ENCODE results near the gene PTX4. TPM values are rescaled to one million over a fixed set of nuclear protein-coding genes. Genes with fewer than 3 reads are reported as not detected.

The PTX4 gene, protein sequence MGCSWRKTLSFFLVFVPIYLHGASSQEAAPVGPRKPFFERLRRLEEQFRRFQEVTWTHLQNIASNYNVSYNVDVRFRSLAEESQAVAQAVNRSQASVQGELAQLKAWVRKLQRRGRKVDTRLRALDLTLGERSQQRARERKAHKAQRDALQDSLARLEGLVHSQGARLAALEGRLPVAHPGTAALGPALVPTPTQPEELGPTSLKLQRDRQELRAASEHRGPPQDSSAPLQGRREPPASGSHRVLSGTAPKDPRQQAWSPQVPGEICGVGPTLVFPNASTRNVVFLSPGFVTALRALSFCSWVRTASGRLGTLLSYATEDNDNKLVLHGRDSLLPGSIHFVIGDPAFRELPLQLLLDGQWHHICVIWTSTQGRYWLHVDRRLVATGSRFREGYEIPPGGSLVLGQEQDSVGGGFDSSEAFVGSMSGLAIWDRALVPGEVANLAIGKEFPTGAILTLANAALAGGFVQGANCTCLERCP
- total RNA-seq, result not detected

DNA sequence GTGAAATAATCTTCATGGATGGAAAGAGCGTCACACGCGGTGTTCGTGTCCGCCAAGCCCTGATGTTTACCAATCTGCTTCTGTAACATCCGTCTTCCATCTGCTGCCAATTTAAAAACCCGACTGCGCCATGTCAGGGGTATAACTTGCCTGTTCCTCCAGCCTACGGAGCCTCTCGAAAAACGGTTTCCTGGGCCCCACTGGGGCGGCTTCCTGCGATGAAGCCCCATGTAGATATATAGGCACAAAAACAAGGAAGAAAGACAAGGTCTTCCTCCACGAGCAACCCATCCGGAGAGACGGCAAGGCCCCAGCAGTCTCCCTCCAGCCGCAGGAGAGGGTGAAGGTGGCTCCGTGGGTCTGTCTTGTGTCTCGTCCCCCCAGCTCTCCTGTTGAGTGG lies at the start of gene PTX4:
Gene PTX4 (minus strand): TSS at position 326 of the 400 bp plus-strand sequence. CDS start 35 bp downstream, at position 291.
- TF ChIP-seq, protein P1, sequence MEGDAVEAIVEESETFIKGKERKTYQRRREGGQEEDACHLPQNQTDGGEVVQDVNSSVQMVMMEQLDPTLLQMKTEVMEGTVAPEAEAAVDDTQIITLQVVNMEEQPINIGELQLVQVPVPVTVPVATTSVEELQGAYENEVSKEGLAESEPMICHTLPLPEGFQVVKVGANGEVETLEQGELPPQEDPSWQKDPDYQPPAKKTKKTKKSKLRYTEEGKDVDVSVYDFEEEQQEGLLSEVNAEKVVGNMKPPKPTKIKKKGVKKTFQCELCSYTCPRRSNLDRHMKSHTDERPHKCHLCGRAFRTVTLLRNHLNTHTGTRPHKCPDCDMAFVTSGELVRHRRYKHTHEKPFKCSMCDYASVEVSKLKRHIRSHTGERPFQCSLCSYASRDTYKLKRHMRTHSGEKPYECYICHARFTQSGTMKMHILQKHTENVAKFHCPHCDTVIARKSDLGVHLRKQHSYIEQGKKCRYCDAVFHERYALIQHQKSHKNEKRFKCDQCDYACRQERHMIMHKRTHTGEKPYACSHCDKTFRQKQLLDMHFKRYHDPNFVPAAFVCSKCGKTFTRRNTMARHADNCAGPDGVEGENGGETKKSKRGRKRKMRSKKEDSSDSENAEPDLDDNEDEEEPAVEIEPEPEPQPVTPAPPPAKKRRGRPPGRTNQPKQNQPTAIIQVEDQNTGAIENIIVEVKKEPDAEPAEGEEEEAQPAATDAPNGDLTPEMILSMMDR (IDR thresholded peaks at IDR 0.05), result no peak
- no peak for TF ChIP-seq POLR2A (IDR thresholded peaks at IDR 0.05)
- WGBS, 2 donors, result 73 to 82% methylated on average over 7 to 19 of the region's 19 CpGs
- no peak for DNase-seq
- intact Hi-C loops (cut with DNase I), result no loop called here
- H3K4me3 ChIP-seq, result no peak within 1 kb of the TSS
- H3K36me3 ChIP-seq, result no peaks in the 10 kb centered on the region
- no peak within 1 kb of the TSS for H3K27ac ChIP-seq
- peaks cover 6 to 11% (median 8%) of the 10 kb centered on the region in 3 donors for H3K4me1 ChIP-seq
- H3K9me3 ChIP-seq, result no peaks in the 10 kb centered on the region
- H3K27me3 ChIP-seq, result no peaks in the 10 kb centered on the region

DNA sequence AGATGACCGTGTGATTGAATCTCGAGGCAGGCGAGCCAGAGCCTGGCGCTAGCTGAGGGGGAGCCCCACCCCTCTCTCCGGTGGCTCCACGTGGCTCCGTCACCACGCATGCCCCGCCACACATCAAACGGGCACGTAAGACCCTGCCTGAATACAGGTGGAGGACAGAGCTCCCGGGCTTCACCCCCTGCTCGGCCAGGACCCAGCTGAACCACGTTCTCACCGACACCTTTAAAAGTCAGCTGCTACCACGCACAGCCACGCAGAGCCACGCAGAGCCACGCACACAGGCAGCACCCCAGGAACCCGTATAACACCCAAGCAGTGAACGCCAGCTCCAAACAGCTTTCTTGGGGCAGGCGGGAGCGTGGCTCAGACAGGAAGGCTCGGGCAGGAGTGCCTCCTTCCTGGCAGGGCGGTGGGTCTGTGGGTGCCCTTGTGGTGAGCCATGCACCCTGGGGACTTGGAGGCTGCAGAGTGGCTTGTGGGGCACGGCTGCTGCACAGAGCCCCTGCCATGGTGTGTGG lies 49.1 kb upstream of the PTX4 start:
- no peaks in the 10 kb centered on the region for H3K27me3 ChIP-seq
- peaks cover under 1 to 73% (median 24%) of the 10 kb centered on the region in 3 donors for H3K4me1 ChIP-seq
- H3K27ac ChIP-seq, result peak overlapping the region in 2 of 4 donors; percentile 23 to 90
- no peaks in the 10 kb centered on the region for H3K9me3 ChIP-seq
- H3K36me3 ChIP-seq, result peaks cover 7 to 63% (median 10%) of the 10 kb centered on the region in 3 donors
- no peak for DNase-seq
- intact Hi-C loops (cut with DNase I), result no loop called here
- peak overlapping the region in 1 of 4 donors; percentile 54 for H3K4me3 ChIP-seq
- no peak for TF ChIP-seq POLR2A (IDR thresholded peaks at IDR 0.05)
- 72 to 77% methylated on average over 2 to 14 of the region's 26 CpGs for WGBS, 2 donors

DNA sequence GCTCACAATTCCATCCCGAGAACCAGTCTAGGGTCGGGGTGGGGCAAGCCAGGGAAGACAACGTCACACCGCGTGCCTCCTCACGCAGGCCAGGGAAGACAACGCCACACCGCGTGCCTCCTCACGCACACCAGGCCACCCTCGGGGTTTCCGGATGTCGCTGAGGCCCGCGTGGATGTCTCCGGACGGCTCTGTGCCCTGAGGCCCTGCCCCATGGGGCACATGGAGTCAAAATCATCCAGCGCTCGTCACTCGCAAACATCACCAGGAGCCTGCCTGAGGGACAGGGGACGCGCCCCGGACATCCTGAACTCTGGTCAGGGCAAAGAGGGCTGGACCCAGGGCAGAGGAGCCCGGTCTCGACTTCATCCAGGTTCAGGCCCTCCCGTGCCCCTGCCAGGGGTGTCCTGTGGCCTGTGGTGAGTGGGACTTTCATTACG lies 48.4 kb upstream of the PTX4 start:
- Histone ChIP-seq H3K4me1 (peaks cover 7 to 73% (median 23%) of the 10 kb centered on the region in 3 donors), H3K9me3 (no peaks in the 10 kb centered on the region), H3K27ac (peak overlapping the region in 3 of 4 donors; percentile 5 to 90 (median 87)), H3K27me3 (no peaks in the 10 kb centered on the region), H3K4me3 (peak overlapping the region in 2 of 4 donors; percentile 54 to 73), H3K36me3 (peaks cover 7 to 56% (median 10%) of the 10 kb centered on the region in 3 donors)
- DNase-seq, result no peak
- TF ChIP-seq, protein P1 (IDR thresholded peaks at IDR 0.05), result no peak
- no peak for TF ChIP-seq POLR2A (IDR thresholded peaks at IDR 0.05)
- intact Hi-C loops (cut with DNase I), result no loop called here
- WGBS, 2 donors, result 85 to 87% methylated on average over 7 to 16 of the region's 27 CpGs

DNA sequence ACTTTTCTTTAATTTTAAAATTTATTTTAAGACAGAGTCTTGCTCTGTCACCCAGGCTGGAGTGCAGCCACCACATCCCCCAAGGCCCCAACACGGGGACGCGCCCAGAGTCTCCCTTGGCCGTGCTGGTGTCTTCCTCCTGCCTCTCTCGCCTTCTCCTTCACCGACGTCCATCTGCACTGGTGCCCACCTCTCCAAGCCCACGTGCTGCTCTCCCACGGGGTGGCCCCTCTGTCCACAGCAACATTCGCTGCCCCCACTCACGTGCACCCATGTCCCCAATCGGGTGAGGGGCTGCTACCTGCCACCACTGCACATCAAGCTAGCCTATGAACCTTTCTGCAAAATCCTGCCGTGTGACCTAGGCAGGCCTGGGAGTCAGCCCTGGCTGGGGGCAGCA lies 47.9 kb upstream of the PTX4 start:
- no peak for DNase-seq
- intact Hi-C loops (cut with DNase I), result no loop called here
- no peaks in the 10 kb centered on the region for H3K27me3 ChIP-seq
- WGBS, 2 donors, result 59 to 76% methylated on average over 9 to 11 of the region's 13 CpGs
- peak overlapping the region in 3 of 4 donors; percentile 5 to 90 (median 87) for H3K27ac ChIP-seq
- no peak for TF ChIP-seq POLR2A (IDR thresholded peaks at IDR 0.05)
- TF ChIP-seq, protein P1 (IDR thresholded peaks at IDR 0.05), result no peak
- peak overlapping the region in 3 of 4 donors; percentile 54 to 73 (median 65) for H3K4me3 ChIP-seq
- H3K36me3 ChIP-seq, result peaks cover 7 to 51% (median 10%) of the 10 kb centered on the region in 3 donors
- H3K9me3 ChIP-seq, result no peaks in the 10 kb centered on the region
- peaks cover 11 to 73% (median 28%) of the 10 kb centered on the region in 3 donors for H3K4me1 ChIP-seq

DNA sequence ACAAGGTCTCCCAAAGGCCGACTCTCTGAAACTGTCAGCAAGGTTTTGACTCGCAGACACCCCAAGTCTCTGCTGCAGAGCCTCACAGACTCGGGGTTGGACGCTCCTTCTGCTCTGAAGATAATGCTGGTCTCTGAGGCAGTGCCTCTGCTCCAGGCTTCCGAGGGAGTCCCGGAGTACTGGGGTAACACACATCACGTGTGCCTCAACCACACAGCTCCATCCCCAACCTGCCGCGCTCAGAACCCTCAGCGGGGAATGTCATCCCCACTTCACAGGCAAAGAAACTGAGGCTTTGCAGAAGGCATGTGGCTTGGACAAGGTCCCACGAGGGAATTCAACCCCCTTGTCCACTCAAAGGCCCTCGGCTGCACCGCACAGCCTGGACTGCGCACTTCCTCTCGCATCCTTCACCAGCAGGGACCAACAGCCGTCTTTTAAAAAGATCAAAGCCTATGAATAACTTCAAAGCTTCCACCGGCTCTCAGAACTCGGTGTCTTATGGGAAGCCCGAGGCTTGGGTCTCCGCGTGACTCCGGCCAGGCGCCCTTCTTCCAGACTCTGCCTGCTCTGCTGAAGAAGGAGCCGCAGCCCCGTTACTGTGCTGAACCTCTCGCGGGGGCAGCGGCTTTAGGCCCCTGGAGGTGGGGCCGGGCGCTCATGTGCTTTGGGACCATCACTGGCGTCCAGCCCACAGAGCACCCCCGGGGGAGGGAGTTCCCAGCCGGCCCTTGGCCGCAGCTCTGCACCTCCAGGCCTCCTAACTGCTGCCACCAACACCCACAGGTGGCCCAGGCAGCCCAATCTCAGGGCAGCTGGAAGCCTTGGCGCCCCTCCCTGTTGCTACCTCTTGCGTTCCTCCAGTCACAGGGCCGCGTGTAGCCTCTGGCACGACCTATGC lies 46.9 kb upstream of the PTX4 start:
- Histone ChIP-seq H3K4me3 (peak overlapping the region; percentile 43 to 73 (median 60)), H3K9me3 (no peaks in the 10 kb centered on the region), H3K27me3 (no peaks in the 10 kb centered on the region), H3K36me3 (peaks cover 7 to 41% (median 10%) of the 10 kb centered on the region in 3 donors), H3K27ac (peak overlapping the region; percentile 64 to 90 (median 84)), H3K4me1 (peaks cover 21 to 73% (median 38%) of the 10 kb centered on the region in 3 donors)
- TF ChIP-seq POLR2A (IDR thresholded peaks at IDR 0.05), result no peak
- TF ChIP-seq, protein P1 (IDR thresholded peaks at IDR 0.05), result no peak
- intact Hi-C loops (cut with DNase I), result no loop called here
- WGBS, 2 donors, result 73 to 75% methylated on average over 18 to 24 of the region's 39 CpGs
- no peak for DNase-seq

All from esophagus squamous epithelium (tissue), 5 donors.